Measurements from ENCODE around the gene CELA1. TPM values are rescaled to one million over a fixed set of nuclear protein-coding genes. Genes with fewer than 3 reads are reported as not detected.
"Not testable (repeated sequence)": the region's sequence is repeated elsewhere in the genome, so short reads cannot be mapped to it uniquely, and the experiment has no call there.

The CELA1 gene
- polyA plus RNA-seq, 4 donors = 0.19 TPM; not detected in 3

- DNase-seq (ENCODE audit: low read depth in 4 of 4, low spot score in 3 of 4) = no peak
These were observed 25.7 kb downstream of the CELA1 start for GRCh38 chr12:51320695-51321320.

- no peak for DNase-seq (ENCODE audit: low read depth in 4 of 4, low spot score in 3 of 4)
These were observed 26.2 kb downstream of the CELA1 start for GRCh38 chr12:51320311-51320694.

- no peak for DNase-seq (ENCODE audit: low read depth in 4 of 4, low spot score in 3 of 4)
These were observed 27.5 kb downstream of the CELA1 start for GRCh38 chr12:51318846-51319599.

GRCh38 chr12:51318057-51318806 is 28.2 kb downstream of the CELA1 start:
- not testable (repeated sequence) for DNase-seq (ENCODE audit: low read depth in 4 of 4, low spot score in 3 of 4)

- no peak for DNase-seq (ENCODE audit: low read depth in 4 of 4, low spot score in 3 of 4)
These were observed 35.1 kb downstream of the CELA1 start for GRCh38 chr12:51311389-51311788.

- DNase-seq (ENCODE audit: low read depth in 4 of 4, low spot score in 3 of 4) = no peak
These were observed 38.6 kb downstream of the CELA1 start for GRCh38 chr12:51307655-51308593.

GRCh38 chr12:51306507-51306906 is 40.0 kb downstream of the CELA1 start:
- no peak for DNase-seq (ENCODE audit: low read depth in 4 of 4, low spot score in 3 of 4)

- DNase-seq (ENCODE audit: low read depth in 4 of 4, low spot score in 3 of 4) = not testable (repeated sequence)
These were observed 45.7 kb downstream of the CELA1 start for GRCh38 chr12:51300768-51301167.

- DNase-seq (ENCODE audit: low read depth in 4 of 4, low spot score in 3 of 4) = no peak
These were observed 50.8 kb downstream of the CELA1 start for GRCh38 chr12:51295651-51296050.

GRCh38 chr12:51294097-51294496 is 52.4 kb downstream of the CELA1 start:
- not testable (repeated sequence) for DNase-seq (ENCODE audit: low read depth in 4 of 4, low spot score in 3 of 4)

GRCh38 chr12:51293696-51294095 is 52.8 kb downstream of the CELA1 start:
- DNase-seq (ENCODE audit: low read depth in 4 of 4, low spot score in 3 of 4) = no peak

GRCh38 chr12:51291603-51292513 is 54.6 kb downstream of the CELA1 start:
- not testable (repeated sequence) for DNase-seq (ENCODE audit: low read depth in 4 of 4, low spot score in 3 of 4)

- DNase-seq (ENCODE audit: low read depth in 4 of 4, low spot score in 3 of 4) = no peak
These were observed 60.6 kb downstream of the CELA1 start for GRCh38 chr12:51285843-51286242.

- DNase-seq (ENCODE audit: low read depth in 4 of 4, low spot score in 3 of 4) = no peak
These were observed 65.1 kb downstream of the CELA1 start for GRCh38 chr12:51281202-51281924.

Other genes with a start within 250 kb of the CELA1 start
- 10 to 100 TPM; 44.2 to 65.5 (median 59.6) TPM for gene TFCP2, start 173.5 kb downstream of the CELA1 start, polyA plus RNA-seq (ENCODE audit: insufficient read length in 4 of 4)
- 10 to 100 TPM in 2 of 4 donors, 1 to 10 TPM in 2; 7.4 to 16.6 (median 10.0) TPM for gene POU6F1, start 128.6 kb downstream of the CELA1 start, polyA plus RNA-seq (ENCODE audit: insufficient read length in 4 of 4)
- 100 to 1,000 TPM; 152 to 298 (median 275) TPM for gene DAZAP2, start 107.9 kb downstream of the CELA1 start, polyA plus RNA-seq (ENCODE audit: insufficient read length in 4 of 4)
- gene SMAGP, start 76.3 kb downstream of the CELA1 start, polyA plus RNA-seq (ENCODE audit: insufficient read length in 4 of 4) = 10 to 100 TPM; 11.2 to 26.2 (median 22.8) TPM
- 1 to 10 TPM; 2.4 to 4.0 (median 3.3) TPM for gene BIN2, start 22.5 kb downstream of the CELA1 start, polyA plus RNA-seq (ENCODE audit: insufficient read length in 4 of 4)
- gene GALNT6, start 44.7 kb upstream of the CELA1 start, polyA plus RNA-seq (ENCODE audit: insufficient read length in 4 of 4) = 1 to 10 TPM; 1.4 to 7.5 (median 5.6) TPM
- gene SLC4A8, start 78.2 kb upstream of the CELA1 start, polyA plus RNA-seq (ENCODE audit: insufficient read length in 4 of 4) = 1 to 10 TPM; 3.7 to 4.6 (median 4.1) TPM
- 1 to 10 TPM; 1.6 to 2.9 (median 2.4) TPM for gene SCN8A, start 244.6 kb upstream of the CELA1 start, polyA plus RNA-seq (ENCODE audit: insufficient read length in 4 of 4)